ENCODE results near the gene C2.

- TF ChIP-seq CTCF (IDR thresholded peaks at IDR 0.05) (no peak), POLR2AphosphoS5 (IDR thresholded peaks at IDR 0.05) (no peak), POLR2A (IDR thresholded peaks at IDR 0.05) (no peak)
Measured at GRCh38 chr6:31905041-31905440, 22.5 kb upstream of the C2 start.
